A549 (cell line): Measurements from ENCODE around the gene CPA5. TPM values are rescaled to one million over a fixed set of nuclear protein-coding genes. Genes with fewer than 3 reads are reported as not detected.

Experiments used
- ATAC-seq, 2 experiments: fragments of 200-7000 bp in 1 of 2; fragments of >200 bp in 1 of 2; cut with Nextera tagmentation in 1 of 2; cut with Tn5 transposase in 1 of 2; 3 replicates each; pipeline versions ENCODE4 v1.8.0 to v1.9.1; 2018 to 2020; ENCODE audit warnings: mild to moderate bottlenecking in 1 of 2, moderate library complexity in 1 of 2
- CTCF ChIA-PET: fragments of 300-600 bp; sonication (Branson Sonifier 250); formaldehyde crosslinking; extraction: SDS; loops from one replicate; lab custom pipeline; 2021; ENCODE audit warnings: antibody characterized with exemption, inconsistent platforms; lab: Yijun Ruan, JAX
- POLR2A ChIA-PET: fragments of 350-600 bp; formaldehyde crosslinking; extraction: SDS; loops from one replicate; lab custom pipeline; 2021; ENCODE audit warnings: antibody characterized with exemption, inconsistent platforms; lab: Yijun Ruan, JAX
- DNase-seq, 2 experiments: peaks; one replicate each; pipeline versions ENCODE4 v3.0.0 to v3.0.0-alpha.2; 2011 to 2016; ENCODE audit warnings: low read depth in 1 of 2, low spot score in 1 of 2
- FAIRE-seq: peaks from 2 replicates; lab custom pipeline; 2011; peaks lifted over from hg19 to GRCh38; lab: Jason Lieb, UNC
- H3K27ac ChIP-seq, 2 experiments: fragments of >200 bp; sonication (Bioruptor Twin); formaldehyde crosslinking; 3 replicates each; pipeline ENCODE4 v1.5.1; 2016 to 2017
- H3K4me1 ChIP-seq: fragments of >200 bp; sonication (Bioruptor Twin); formaldehyde crosslinking; 3 replicates; pipeline ENCODE4 v1.6.1; 2016
- H3K4me2 ChIP-seq: fragments of >200 bp; sonication (Bioruptor Twin); formaldehyde crosslinking; 3 replicates; pipeline ENCODE4 v1.6.1; 2016
- H3K4me3 ChIP-seq: fragments of >200 bp; sonication (Bioruptor Twin); formaldehyde crosslinking; 3 replicates; pipeline ENCODE4 v1.5.1; 2016
- H3K9me3 ChIP-seq: fragments of >200 bp; sonication (Bioruptor Twin); formaldehyde crosslinking; 3 replicates; pipeline ENCODE4 v1.6.1; 2016
- CEBPB ChIP-seq, 2 experiments: fragments of >200 bp in 1 of 2; sonication (Bioruptor Twin) in 1 of 2; formaldehyde crosslinking in 1 of 2; IDR thresholded peaks; 2 replicates each; pipeline ENCODE4 v1.6.1; 2012 to 2016
- CHD4 ChIP-seq: fragments of 200-600 bp; sonication (generic); IDR thresholded peaks from 2 replicates; pipeline ENCODE4 v1.6.1; 2016; ENCODE audit warnings: antibody characterized with exemption, mild to moderate bottlenecking, borderline replicate concordance
- EHMT2 ChIP-seq: fragments of 200-600 bp; sonication (generic); IDR thresholded peaks from 2 replicates; pipeline ENCODE4 v1.6.1; 2016; ENCODE audit warnings: antibody characterized with exemption, low read depth, mild to moderate bottlenecking, moderate library complexity
- EP300 ChIP-seq, 2 experiments: fragments of >200 bp; sonication (Bioruptor Twin); formaldehyde crosslinking; IDR thresholded peaks; 2 replicates in 1 of 2; 3 replicates in 1 of 2; pipeline ENCODE4 v1.6.1; 2016 to 2017
- ESRRA ChIP-seq: fragments of 150-350 bp; IDR thresholded peaks from 2 replicates; pipeline ENCODE4 v1.6.1; 2014; ENCODE audit warnings: mild to moderate bottlenecking, low read length, borderline replicate concordance
- FOSL2 ChIP-seq, 2 experiments: fragments of 450-650 bp in 1 of 2; fragments of >200 bp in 1 of 2; sonication (Bioruptor Twin) in 1 of 2; formaldehyde crosslinking; IDR thresholded peaks; 2 replicates each; pipeline versions ENCODE4 v1.5.0 to v1.6.1; 2016 to 2020; ENCODE audit warnings: mild to moderate bottlenecking in 1 of 2, moderate library complexity in 1 of 2
- HDAC2 ChIP-seq: fragments of 200-600 bp; sonication (generic); IDR thresholded peaks from 2 replicates; pipeline ENCODE4 v1.6.1; 2016
- HMGXB4 ChIP-seq: fragments of 250-450 bp; sonication (Bioruptor Pico); IDR thresholded peaks from 2 replicates; pipeline ENCODE4 v1.5.0; 2021; ENCODE audit warnings: mild to moderate bottlenecking, moderate library complexity, borderline replicate concordance
- HOXA7 ChIP-seq: fragments of 250-450 bp; sonication (Bioruptor Pico); IDR thresholded peaks from 2 replicates; pipeline ENCODE4 v1.5.0; 2020; ENCODE audit warnings: mild to moderate bottlenecking, moderate library complexity
- HOXB13 ChIP-seq: fragments of 250-450 bp; sonication (Bioruptor Pico); IDR thresholded peaks from 2 replicates; pipeline ENCODE4 v1.5.0; 2020; ENCODE audit warnings: low read depth, mild to moderate bottlenecking, moderate library complexity
- HOXB5 ChIP-seq: fragments of 250-450 bp; sonication (Bioruptor Pico); IDR thresholded peaks from 2 replicates; pipeline ENCODE4 v1.5.0; 2020; ENCODE audit warnings: mild to moderate bottlenecking, moderate library complexity
- JUN ChIP-seq, 2 experiments: fragments of >200 bp; sonication (Bioruptor Twin); formaldehyde crosslinking; IDR thresholded peaks; 2 replicates in 1 of 2; 3 replicates in 1 of 2; pipeline ENCODE4 v1.6.1; 2016 to 2017
- KDM1A ChIP-seq: fragments of 200-600 bp; sonication (generic); IDR thresholded peaks from 2 replicates; pipeline ENCODE4 v1.6.1; 2016; ENCODE audit warnings: low read depth, mild to moderate bottlenecking
- KDM5A ChIP-seq: fragments of 200-600 bp; sonication (generic); IDR thresholded peaks from 2 replicates; pipeline ENCODE4 v1.6.1; 2016; ENCODE audit warnings: antibody characterized with exemption, mild to moderate bottlenecking
- MAFK ChIP-seq: fragments of 450-650 bp; IDR thresholded peaks from 2 replicates; pipeline ENCODE4 v1.6.1; 2014; ENCODE audit not compliant: partially characterized antibody
- MAX ChIP-seq: IDR thresholded peaks from 2 replicates; pipeline ENCODE4 v1.6.1; 2012
- MYC ChIP-seq: IDR thresholded peaks from 2 replicates; pipeline ENCODE4 v1.6.1; 2012; ENCODE audit warnings: mild to moderate bottlenecking, inconsistent platforms, low read length, improper control_type of control experiment, borderline replicate concordance
- POLR2A ChIP-seq: IDR thresholded peaks from 2 replicates; pipeline ENCODE4 v1.6.1; 2012; ENCODE audit warnings: mild to moderate bottlenecking, low read length
- SMC3 ChIP-seq: fragments of >200 bp; sonication (Bioruptor Twin); formaldehyde crosslinking; IDR thresholded peaks from 3 replicates; pipeline ENCODE4 v1.6.1; 2018; ENCODE audit warnings: inconsistent platforms
- TFCP2L1 ChIP-seq: fragments of 250-450 bp; sonication (Bioruptor Pico); IDR thresholded peaks from 2 replicates; pipeline ENCODE4 v1.5.0; 2021; ENCODE audit warnings: mild to moderate bottlenecking
- TP53 ChIP-seq: fragments of 250-450 bp; sonication (Bioruptor Pico); IDR thresholded peaks from 2 replicates; pipeline ENCODE4 v1.5.0; 2021; ENCODE audit warnings: mild to moderate bottlenecking, moderate library complexity
- ZC3H11A ChIP-seq: fragments of 450-650 bp; IDR thresholded peaks from 2 replicates; pipeline ENCODE4 v1.6.1; 2014; ENCODE audit warnings: antibody characterized with exemption, mild to moderate bottlenecking
- ZNF302 ChIP-seq: fragments of 250-450 bp; sonication (Bioruptor Pico); IDR thresholded peaks from 2 replicates; pipeline ENCODE4 v1.9.0; 2021; ENCODE audit warnings: inconsistent platforms, mild to moderate bottlenecking, moderate library complexity
- WGBS: methylation state at CpG from one replicate; pipeline ENCODE4 v1.1.6; 2017; ENCODE audit errors: missing lambda C conversion rate; 5-methylcytosine and 5-hydroxymethylcytosine counted together
- polyA plus RNA-seq, 4 experiments: library from polyadenylated mRNA; depleted of rRNA in 3 of 4; stranded (reverse); fragments of >200 nt; fragmentation: RNase III in 1 of 4; extraction: RNeasy Plus Mini Kit Qiagen cat#74134 plus additional on column Dnase treatment in 1 of 4; gene quantifications; 2 replicates in 3 of 4; 3 replicates in 1 of 4; pipeline ENCODE4 v1.2.3, GENCODE V29; 2011 to 2017
- TF ChIP-seq, protein P1 (sequence below): fragments of 250-450 bp; sonication (Bioruptor Pico); IDR thresholded peaks from 2 replicates; pipeline ENCODE4 v1.5.0; 2020; ENCODE audit warnings: low read depth, mild to moderate bottlenecking, moderate library complexity
- TF ChIP-seq, protein P2 (sequence below): IDR thresholded peaks from 2 replicates; pipeline ENCODE4 v1.6.1; 2012

Gene CPA5
- polyA plus RNA-seq, 2 of the 4 experiments (the other 2 are of a cell fraction), result not detected

DNA sequence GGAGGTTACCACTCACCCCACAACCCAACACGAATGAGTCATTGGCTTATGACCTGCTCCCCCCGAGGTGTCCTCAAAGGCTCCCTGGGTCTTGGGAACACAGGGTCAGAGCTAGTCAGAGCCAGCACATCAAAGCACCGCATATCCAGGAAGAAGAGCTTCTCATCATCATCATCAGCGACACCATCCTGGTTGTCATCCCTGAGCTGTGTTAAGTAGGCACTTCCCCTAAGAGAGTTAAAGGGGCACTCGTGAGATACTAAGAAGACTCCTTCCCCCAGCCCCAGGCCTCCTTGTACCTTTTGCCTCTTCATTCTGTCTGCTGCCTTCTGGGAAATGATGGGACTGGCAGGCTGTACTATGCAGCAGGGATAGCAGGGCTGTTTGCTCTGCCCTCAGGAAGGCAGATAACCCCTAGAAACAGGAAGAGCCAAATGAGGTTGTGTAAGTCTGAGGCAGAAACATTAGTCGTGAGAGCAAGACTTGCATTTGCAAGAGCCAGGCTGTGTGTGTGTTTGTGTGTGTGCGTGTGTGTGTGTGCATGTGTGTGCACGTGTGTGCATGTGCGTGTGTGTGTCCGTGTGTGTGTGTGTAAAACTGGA lies 24.6 kb downstream of the CPA5 start:
- peak overlapping the region in 1 of 2 experiments; percentile 0; a peak in 1 of 6 replicates for H3K27ac ChIP-seq
- POLR2A ChIA-PET, result no interaction called here
- H3K4me3 ChIP-seq, result no peak overlapping the region
- TF ChIP-seq POLR2A, result no peak
- no peak for TF ChIP-seq HOXB5 (CRISPR knock-in tag)
- no peak for TF ChIP-seq KDM5A
- TF ChIP-seq, protein P1, sequence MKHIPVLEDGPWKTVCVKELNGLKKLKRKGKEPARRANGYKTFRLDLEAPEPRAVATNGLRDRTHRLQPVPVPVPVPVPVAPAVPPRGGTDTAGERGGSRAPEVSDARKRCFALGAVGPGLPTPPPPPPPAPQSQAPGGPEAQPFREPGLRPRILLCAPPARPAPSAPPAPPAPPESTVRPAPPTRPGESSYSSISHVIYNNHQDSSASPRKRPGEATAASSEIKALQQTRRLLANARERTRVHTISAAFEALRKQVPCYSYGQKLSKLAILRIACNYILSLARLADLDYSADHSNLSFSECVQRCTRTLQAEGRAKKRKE (CRISPR knock-in tag), result no peak
- no peak for TF ChIP-seq ESRRA
- no peak for TF ChIP-seq HOXB13 (CRISPR knock-in tag)
- no peak for TF ChIP-seq FOSL2 (IDR thresholded peaks at IDR 0.05)
- no peak for TF ChIP-seq FOSL2 (CRISPR knock-in tag; IDR thresholded peaks at IDR 0.05)
- no peak for TF ChIP-seq ZC3H11A
- TF ChIP-seq HMGXB4, result no peak
- TF ChIP-seq KDM1A, result no peak
- TF ChIP-seq, protein P2, sequence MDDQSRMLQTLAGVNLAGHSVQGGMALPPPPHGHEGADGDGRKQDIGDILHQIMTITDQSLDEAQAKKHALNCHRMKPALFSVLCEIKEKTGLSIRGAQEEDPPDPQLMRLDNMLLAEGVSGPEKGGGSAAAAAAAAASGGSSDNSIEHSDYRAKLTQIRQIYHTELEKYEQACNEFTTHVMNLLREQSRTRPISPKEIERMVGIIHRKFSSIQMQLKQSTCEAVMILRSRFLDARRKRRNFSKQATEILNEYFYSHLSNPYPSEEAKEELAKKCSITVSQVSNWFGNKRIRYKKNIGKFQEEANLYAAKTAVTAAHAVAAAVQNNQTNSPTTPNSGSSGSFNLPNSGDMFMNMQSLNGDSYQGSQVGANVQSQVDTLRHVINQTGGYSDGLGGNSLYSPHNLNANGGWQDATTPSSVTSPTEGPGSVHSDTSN, result no peak
- no peak for TF ChIP-seq ZNF302
- no peak for TF ChIP-seq TFCP2L1 (CRISPR knock-in tag)
- no peak for TF ChIP-seq JUN (IDR thresholded peaks at IDR 0.05)
- no peak for TF ChIP-seq MAFK
- no peak for TF ChIP-seq MYC
- CTCF ChIA-PET, result interaction anchor here (0.6 kb wide), 1 partner anchor 62 kb away, joined by 3 read pairs; no protein-coding TSS in a partner anchor
- peaks cover 17% of the 10 kb centered on the region for H3K4me1 ChIP-seq
- ATAC-seq (peak; percentile 45 to 66; a peak in 4 of 6 replicates), DNase-seq (peak in 1 of 2 experiments; percentile 22), FAIRE-seq (no peak)
- H3K4me2 ChIP-seq, result no peak overlapping the region
- no peaks in the 10 kb centered on the region for H3K9me3 ChIP-seq
- whole genome bisulfite sequencing, result 54% methylated on average over 10 of the region's 10 CpGs

GRCh38 chr7:130369831-130370550 lies 25.4 kb downstream of the CPA5 start:
- no peak overlapping the region for H3K4me2 ChIP-seq
- no peak for FAIRE-seq

DNA sequence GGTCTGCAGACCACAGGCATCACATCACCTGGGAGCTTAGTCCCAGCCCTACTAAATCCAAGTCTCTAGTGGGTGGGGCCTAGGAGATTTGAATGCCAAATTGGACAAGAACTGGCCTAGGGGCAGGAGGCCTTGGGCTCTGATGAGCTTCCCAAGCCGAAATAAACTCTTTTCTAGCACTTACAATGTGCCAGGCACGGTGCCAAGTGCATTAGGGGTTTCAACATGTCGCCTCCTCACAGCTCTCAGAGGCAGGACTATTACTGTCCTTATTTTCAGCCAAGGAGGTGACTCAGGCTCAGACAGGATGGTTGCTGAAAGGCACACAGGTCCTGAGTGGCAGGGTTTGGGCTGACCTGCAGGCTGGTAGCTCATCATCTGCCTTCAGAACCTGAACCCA lies 26.4 kb downstream of the CPA5 start:
- Histone ChIP-seq H3K9me3 (no peaks in the 10 kb centered on the region), H3K4me2 (no peak overlapping the region), H3K27ac (no peak overlapping the region), H3K4me1 (peaks cover 13% of the 10 kb centered on the region), H3K4me3 (no peak overlapping the region)
- no peak for TF ChIP-seq MAX
- TF ChIP-seq TP53, result no peak
- TF ChIP-seq CEBPB (IDR thresholded peaks at IDR 0.05), result no peak
- TF ChIP-seq CHD4, result no peak
- TF ChIP-seq ZNF302, result no peak
- no peak for TF ChIP-seq MYC
- TF ChIP-seq SMC3, result no peak
- no peak for TF ChIP-seq EP300 (IDR thresholded peaks at IDR 0.05)
- no peak for TF ChIP-seq HDAC2
- no peak for TF ChIP-seq HOXA7 (CRISPR knock-in tag)
- FAIRE-seq (no peak), ATAC-seq (no peak), DNase-seq (no peak)
- 38% methylated on average over 3 of the region's 3 CpGs for WGBS
- ChIA-PET POLR2A (no interaction called here), CTCF (interaction anchor here (0.9 kb wide), 1 partner anchor 13 kb away, joined by 3 read pairs; no protein-coding TSS in a partner anchor)

More at GRCh38 chr7:130369831-130370550, 25.4 kb downstream of the CPA5 start:
- H3K9me3 ChIP-seq, result no peaks in the 10 kb centered on the region
- POLR2A ChIA-PET, result interaction anchor here (0.6 kb wide), 1 partner anchor 117 kb away, joined by 7 read pairs; no protein-coding TSS in a partner anchor
- ATAC-seq (peak in 1 of 2 experiments; percentile 24; a peak in 1 of 6 replicates), DNase-seq (no peak)
- TF ChIP-seq EHMT2, result no peak
- no peak for TF ChIP-seq SMC3
- TF ChIP-seq, all 56 proteins: peak for 0
- Histone ChIP-seq H3K4me1 (peaks cover 16% of the 10 kb centered on the region), H3K27ac (no peak overlapping the region), H3K4me3 (no peak overlapping the region)
- 66% methylated on average over 3 of the region's 3 CpGs for WGBS
- CTCF ChIA-PET, result no interaction called here
